ENCODE measurements around the gene ZBTB32.

ZBTB32 gene

DNA sequence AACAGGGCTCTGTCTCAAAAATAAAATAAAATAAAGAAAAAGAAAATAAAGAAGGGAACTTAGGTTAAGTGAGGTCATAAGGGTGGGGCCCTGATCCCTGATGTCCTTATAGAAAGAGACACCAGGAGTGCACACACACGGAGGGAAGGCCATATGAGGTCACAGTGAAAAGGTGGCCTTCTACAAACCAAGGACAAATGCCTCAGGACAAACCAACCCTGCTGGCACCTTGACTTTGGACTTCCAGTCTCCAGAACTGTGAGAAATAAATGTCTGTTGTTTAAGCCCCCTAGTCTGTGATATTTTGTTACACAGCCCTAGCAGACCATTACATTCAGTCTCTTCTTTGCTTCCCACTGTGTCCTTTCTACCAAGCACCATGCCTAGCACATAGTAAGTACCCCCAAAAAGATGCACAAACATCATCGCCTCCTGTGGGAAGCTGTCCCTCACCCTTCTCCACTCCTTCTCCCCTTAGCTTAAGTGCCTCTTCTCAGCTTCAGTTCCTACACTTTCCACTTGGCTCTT is 8.4 kb upstream of the ZBTB32 start:
- no peak for DNase-seq (ENCODE audit: low read depth)

GRCh38 chr19:35696835-35697234 is 7.5 kb upstream of the ZBTB32 start:
- no peak for DNase-seq (ENCODE audit: low read depth)

- DNase-seq (ENCODE audit: low read depth) = peak; percentile 91
Observed at GRCh38 chr19:35702223-35703012, 1.9 kb upstream of the ZBTB32 start.

DNA sequence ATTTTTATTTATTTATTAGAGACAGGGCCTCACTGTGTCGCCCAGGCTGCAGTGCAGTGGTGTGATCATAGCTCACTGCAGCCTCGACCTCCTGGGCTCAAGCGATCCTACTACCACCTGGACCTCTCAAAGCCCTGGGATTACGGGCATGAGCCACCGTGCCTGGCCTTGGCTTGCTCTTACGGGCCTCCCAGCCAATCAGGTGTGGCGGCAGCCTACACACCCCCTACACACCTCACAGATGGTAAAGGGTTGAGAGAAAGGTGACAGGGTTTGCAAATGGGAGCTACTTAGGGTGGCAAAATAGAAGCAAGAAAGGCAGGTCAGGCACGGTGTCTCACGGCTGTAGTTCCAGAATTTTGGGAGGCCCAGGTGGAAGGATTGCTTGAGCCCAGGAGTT is 1.0 kb upstream of the ZBTB32 start:
- no peak for DNase-seq (ENCODE audit: low read depth)

GRCh38 chr19:35708391-35708790 is 4.0 kb downstream of the ZBTB32 start:
- DNase-seq (ENCODE audit: low read depth) = no peak

DNA sequence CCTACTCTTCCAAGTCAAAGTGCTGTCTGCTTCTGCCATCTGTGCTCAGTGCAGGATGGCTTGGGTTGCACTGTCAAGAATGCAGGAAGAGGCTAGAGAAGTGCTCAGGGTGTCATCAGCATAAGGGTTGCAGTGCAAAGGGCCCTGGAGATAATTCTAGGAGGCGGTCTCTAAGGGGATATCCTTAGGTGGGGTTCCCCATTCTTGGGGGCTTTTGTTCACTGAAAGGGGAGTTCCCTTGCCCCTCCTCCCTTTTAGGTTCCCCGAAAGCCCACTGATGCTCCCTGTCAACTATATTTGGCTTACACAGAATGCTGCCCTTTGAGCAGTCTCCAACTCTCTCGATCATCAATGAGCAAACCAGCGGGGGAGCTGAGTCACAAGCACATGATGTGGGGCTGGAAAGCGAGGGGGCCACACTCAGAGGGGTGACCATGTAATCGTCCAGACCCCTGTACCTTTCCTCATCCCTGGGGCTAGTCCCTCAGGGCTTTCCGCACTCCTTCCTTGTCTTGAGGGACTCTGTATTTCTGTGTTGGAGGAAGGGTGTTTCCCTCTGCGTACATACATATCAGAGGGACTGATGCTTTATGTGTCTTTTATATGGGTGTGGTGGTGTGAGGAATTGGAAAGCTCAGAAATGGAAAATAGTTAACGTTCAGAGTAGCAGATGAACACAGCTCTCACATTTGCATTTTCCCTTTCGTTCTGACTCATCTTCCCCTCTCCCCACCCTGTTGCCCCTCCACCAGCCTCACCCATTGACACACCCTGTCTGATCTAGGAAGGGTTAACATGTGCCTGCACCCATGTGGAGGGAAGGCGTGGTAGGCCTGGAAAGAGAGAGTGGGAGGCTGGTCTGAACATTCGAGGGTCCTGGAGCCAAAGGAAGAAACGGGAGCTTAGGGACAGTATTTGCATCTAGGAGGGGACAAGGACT is 6.7 kb downstream of the ZBTB32 start:
- no peak for DNase-seq (ENCODE audit: low read depth)

- no peak for DNase-seq (ENCODE audit: low read depth)
Observed at GRCh38 chr19:35712567-35713505, 8.5 kb downstream of the ZBTB32 start.

DNA sequence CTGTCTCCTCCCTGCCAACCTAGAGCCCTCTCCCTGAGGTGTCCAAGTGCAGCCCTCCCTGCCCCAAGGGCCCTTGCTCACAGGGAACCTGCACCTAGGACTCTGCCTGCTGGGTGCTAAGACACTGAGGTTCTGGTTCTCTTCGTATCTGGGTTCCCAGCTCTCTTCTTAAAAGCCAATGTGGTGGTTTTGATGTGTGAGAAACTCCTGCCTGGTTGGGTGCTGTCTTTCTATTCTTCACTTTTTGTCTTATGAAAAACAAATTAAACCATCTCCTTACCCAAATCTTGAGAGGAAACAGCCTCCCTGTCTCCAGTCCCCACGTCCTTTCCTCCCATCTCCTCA is 9.1 kb downstream of the ZBTB32 start:
- DNase-seq (ENCODE audit: low read depth) = no peak

GRCh38 chr19:35713904-35714495 is 9.6 kb downstream of the ZBTB32 start:
- no peak for DNase-seq (ENCODE audit: low read depth)

GRCh38 chr19:35714601-35715354 is 10.4 kb downstream of the ZBTB32 start:
- no peak for DNase-seq (ENCODE audit: low read depth)

DNA sequence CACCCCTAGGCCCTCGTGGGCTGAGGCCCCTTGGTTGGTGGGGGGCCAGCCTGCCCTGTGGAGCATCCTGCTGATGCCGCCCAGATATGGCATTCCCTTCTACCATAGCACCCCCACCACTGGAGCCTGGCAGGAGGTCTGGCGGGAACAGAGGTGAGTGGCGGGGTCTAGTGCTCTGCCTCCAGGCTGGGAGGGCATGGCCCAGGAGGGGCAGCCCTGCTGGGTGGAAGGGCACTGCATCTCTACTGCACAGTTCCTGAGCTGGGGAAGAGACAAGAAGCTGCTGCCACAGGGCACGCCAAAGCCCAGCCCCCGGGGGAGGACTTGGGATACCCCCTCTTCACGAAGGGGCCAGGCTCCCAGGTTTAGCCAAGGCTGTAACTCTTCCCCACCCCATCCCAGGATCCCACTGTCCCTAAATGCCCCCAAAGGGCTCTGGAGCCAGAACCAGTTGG is 11.0 kb downstream of the ZBTB32 start:
- no peak for DNase-seq (ENCODE audit: low read depth)

DNA sequence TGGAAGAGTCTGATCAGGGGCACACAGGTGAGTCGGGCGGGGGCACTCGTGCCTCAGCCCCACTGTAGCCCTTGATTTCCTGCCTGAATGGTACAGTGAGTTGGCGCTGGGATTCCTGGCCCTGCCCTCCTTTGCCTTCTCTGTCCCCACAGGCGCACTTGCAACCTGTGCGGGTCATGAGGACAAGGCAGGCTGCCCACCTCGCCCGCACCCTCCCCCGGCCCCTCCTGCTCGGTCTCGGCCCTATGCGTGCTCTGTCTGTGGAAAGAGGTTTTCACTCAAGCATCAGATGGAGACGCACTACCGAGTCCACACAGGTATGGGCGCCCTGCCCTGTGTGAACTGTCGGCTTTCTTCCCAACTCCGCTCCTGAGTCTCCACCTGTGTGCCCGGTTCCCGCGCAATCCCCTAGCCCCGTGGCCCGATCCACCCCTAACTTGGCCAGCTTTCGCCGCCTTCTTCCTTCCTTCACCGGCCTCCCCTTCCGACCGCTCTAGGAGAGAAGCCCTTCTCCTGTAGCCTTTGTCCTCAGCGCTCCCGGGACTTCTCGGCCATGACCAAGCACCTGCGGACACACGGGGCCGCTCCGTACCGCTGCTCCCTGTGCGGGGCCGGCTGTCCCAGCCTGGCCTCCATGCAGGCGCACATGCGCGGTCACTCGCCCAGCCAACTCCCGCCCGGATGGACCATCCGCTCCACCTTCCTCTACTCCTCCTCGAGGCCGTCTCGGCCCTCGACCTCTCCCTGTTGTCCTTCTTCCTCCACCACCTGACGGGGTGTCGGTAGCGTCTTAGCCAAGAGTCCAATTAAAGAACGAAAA is 11.8 kb downstream of the ZBTB32 start:
- no peak for DNase-seq (ENCODE audit: low read depth)

DNA sequence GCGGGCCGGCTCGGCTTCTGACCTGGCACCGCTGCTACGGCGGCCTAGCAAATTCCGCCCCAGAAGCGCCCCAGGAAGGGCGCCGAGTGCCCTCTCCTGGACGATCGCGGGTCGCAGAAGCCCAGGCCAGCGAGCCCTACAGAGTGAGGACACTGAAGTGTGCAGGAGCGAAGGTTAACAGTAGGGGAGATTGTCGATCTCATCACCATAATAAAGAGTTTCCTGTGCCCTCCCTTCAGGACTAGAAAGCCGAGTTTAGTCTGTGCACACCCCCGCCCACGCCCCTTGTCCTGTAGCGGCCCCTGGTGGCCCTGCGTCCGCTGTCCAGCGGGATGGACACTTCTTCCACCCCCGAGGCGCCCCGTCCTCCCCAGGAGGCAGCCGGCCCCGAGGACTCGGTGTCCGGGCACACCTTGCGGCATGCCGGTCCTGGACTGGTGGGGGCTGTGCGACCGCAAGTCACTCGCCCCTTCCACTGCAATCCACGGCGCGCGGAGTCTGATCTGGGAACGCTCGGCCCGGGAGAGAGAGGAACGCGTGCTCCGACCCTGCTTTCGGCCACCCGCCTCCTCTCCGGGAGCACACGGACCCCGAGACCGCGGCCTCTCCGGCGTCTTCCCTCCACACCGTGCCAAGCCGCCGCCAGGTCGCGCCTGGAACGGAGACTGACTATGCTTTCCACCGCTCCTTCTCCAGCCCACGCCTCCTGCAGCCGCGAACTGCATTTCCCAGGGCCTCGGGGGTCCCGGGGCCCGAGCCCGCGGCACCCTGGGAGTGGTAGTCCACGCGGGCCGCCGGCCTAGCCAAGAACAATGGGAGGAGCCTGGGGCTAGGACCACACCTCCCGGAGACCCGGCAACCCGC is 12.7 kb downstream of the ZBTB32 start:
- DNase-seq (ENCODE audit: low read depth) = peak; percentile 96

DNA sequence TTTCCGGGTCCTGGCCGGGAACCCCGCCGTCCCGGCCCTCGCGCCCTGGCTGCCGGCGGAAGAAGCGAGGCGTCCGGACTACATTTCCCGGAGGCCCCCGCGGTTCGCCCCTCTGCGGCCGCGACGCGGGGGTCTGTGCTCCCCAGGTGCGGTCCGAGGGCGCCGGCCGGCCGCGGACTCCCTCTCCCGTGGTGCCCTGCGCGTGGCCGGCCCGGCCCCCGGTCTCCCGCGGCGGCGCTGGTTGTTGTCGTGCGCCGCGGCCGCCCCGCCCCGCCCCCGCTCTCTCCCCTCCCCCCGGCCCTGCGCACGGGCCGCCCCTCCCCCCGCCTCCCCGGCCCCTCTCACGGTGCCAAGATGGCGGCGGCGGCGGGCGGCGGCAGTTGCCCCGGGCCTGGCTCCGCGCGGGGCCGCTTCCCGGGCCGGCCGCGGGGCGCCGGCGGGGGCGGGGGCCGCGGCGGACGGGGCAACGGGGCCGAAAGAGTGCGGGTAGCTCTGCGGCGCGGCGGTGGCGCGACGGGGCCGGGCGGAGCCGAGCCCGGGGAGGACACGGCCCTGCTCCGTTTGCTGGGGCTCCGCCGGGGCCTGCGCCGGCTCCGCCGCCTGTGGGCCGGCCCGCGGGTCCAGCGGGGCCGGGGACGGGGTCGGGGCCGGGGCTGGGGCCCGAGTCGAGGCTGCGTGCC is 13.4 kb downstream of the ZBTB32 start, which contains the start of gene KMT2B:
TSS of gene KMT2B (plus strand) at position 339 of the 680 bp plus-strand sequence. CDS start at position 355, 16 bp downstream.
- DNase-seq (ENCODE audit: low read depth) = no peak

DNA sequence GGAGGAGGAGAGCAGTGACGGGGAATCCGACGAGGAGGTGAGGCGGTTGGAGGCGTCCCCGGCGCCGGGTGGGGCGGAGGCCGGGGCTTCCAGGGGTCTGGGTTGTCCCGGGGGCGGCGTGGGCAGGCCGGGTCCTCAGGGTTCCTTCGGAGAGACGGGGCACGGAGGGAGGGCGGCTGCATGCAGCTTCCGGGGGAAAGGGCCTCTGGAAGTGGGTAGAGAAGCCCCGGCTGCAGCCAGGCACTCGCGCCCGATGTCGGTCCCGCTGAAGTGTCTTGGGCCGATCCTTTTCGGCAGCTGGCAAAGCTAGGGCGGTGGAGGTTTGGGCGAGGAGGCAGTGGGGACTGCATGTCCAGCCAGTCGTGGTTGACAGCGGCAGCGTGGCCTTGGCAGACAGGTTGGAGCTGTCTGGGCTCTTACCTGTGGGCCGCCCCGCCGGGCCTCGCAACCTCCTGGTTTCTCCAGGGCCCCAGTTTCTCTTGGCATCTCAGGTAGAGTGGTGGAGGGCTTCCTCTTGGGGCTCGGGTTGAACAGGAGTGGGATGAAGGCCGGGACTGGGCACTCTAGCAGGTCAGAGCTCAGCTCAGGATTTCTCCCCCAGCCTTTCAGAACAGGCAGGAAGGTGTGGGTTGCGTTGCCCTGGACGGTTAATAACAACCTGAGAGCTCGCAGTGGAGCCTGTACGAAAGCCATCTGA is 14.1 kb downstream of the ZBTB32 start:
- no peak for DNase-seq (ENCODE audit: low read depth)

DNA sequence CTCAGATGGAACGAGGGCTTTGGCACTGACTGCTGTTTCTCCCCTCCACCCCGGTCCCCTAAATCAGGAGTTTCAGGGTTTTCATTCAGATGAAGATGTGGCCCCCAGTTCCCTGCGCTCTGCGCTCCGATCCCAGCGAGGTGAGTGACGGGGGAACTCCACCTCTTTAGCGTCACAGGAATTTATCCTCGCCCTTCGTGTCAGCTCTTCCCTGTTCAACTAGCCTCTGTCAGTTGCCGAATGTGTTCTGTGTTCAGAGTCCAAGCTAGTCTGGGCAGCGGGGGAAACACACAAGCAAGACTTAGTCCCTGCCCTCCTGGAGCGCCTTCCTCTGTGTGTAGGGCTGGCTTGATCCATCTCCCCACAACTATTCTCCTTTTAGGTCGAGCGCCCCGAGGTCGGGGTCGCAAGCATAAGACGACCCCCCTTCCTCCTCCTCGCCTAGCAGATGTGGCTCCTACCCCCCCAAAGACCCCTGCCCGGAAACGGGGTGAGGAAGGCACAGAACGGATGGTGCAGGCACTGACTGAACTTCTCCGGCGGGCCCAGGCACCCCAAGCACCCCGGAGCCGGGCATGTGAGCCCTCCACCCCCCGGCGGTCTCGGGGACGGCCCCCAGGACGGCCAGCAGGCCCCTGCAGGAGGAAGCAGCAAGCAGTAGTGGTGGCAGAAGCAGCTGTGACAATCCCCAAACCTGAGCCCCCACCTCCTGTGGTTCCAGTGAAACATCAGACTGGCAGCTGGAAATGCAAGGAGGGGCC is 15.2 kb downstream of the ZBTB32 start:
- DNase-seq (ENCODE audit: low read depth) = no peak

DNA sequence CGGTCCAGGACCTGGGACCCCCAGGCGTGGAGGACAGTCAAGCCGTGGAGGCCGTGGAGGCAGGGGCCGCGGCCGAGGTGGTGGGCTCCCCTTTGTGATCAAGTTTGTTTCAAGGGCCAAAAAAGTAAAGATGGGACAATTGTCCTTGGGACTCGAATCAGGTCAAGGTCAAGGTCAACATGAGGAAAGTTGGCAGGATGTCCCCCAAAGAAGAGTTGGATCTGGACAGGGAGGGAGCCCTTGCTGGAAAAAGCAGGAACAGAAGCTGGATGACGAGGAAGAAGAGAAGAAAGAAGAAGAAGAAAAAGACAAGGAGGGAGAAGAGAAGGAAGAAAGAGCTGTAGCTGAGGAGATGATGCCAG is 15.8 kb downstream of the ZBTB32 start:
- no peak for DNase-seq (ENCODE audit: low read depth)

Measured in T follicular helper cell (primary cell).